Measurements from ENCODE around the gene PFDN4. TPM values are rescaled to one million over a fixed set of nuclear protein-coding genes. Genes with fewer than 3 reads are reported as not detected.

The PFDN4 gene
- total and polyA plus RNA-seq, 2 of the 4 experiments (the other 2 are of a cell fraction) = 14.9 to 93.2 TPM

- H3K36me3 ChIP-seq (ENCODE audit: control insufficient read depth, insufficient read depth, low read length) = no peaks in the 10 kb centered on the region
- no peak overlapping the region for H2BK5ac ChIP-seq (ENCODE audit: low read depth, low read length, poor library complexity, severe bottlenecking)
- no peak overlapping the region for H3K23ac ChIP-seq (ENCODE audit: low read depth, low read length)
- no peak for TF ChIP-seq ELK1 (IDR thresholded peaks at IDR 0.05; ENCODE audit: borderline replicate concordance, low read depth, low read length)
- H2BK15ac ChIP-seq (ENCODE audit: low read depth, low read length) = no peak overlapping the region
- H4K20me1 ChIP-seq (ENCODE audit: insufficient read depth, low read length) = no peaks in the 10 kb centered on the region; the same call in 1 of the 2 replicates
- ATAC-seq (ENCODE audit: low read depth) = no peak
- no peak overlapping the region for H2BK120ac ChIP-seq (ENCODE audit: low read depth, low read length)
- no peak overlapping the region for H3K18ac ChIP-seq (ENCODE audit: low read depth, low read length)
- POLR2A ChIA-PET (ENCODE audit: unreplicated experiment) = no interaction called here
- no peak overlapping the region for H3K14ac ChIP-seq (replicated peaks; ENCODE audit: low read depth, low read length)
- H3K27ac ChIP-seq (ENCODE audit: insufficient read depth, low read length) = no peak overlapping the region
- H2AK5ac ChIP-seq (ENCODE audit: low read depth, low read length) = no peak overlapping the region
- H4K91ac ChIP-seq (ENCODE audit: insufficient read depth, low read depth, low read length) = no peak overlapping the region
- H3K4me3 ChIP-seq (ENCODE audit: insufficient read depth, low read depth, low read length) = no peak overlapping the region
- H3K56ac ChIP-seq (ENCODE audit: extremely low read depth, insufficient read depth, low read length) = no peak overlapping the region
- no peak overlapping the region for H2AK9ac ChIP-seq (replicated peaks; ENCODE audit: low read depth, low read length, poor library complexity)
- no TSS peak for BruUV-seq (replicated peaks)
- in situ Hi-C loops (cut with MboI; ENCODE audit: low sequenced_read_pairs) = no loop called here
- WGBS, 2 experiments (ENCODE audit: extremely low coverage in 2 of 2, insufficient read length in 1 of 2) = 0% methylated on average over 2 of the region's 12 CpGs; no CpG with 5 or more reads in 1 of the 2 experiments
- no peak overlapping the region for H2BK20ac ChIP-seq (ENCODE audit: low read depth, low read length)
- no peak for DNase-seq
- no peak overlapping the region for H3K9ac ChIP-seq (ENCODE audit: low read depth, low read length)
- CTCF ChIA-PET = no interaction called here
- no peak overlapping the region for H3K4me2 ChIP-seq (ENCODE audit: low read depth, low read length)
- H3K9me1 ChIP-seq (ENCODE audit: insufficient read depth, low read length) = no peaks in the 10 kb centered on the region
- no peak overlapping the region for H2AFZ ChIP-seq (replicated peaks; ENCODE audit: low read length, poor library complexity)
- intact Hi-C loops (cut with micrococcal nuclease) = no loop called here
- no peaks in the 10 kb centered on the region; the same call in 1 of the 2 replicates for H3K4me1 ChIP-seq (ENCODE audit: control insufficient read depth, insufficient read depth, low read length)
- no peak overlapping the region for H4K8ac ChIP-seq (ENCODE audit: low read depth in 2 of 2, low read length in 2 of 2)
- peaks cover 62% of the 10 kb centered on the region for H3K27me3 ChIP-seq (ENCODE audit: control insufficient read depth, insufficient read depth, low read length)
- H3K79me1 ChIP-seq (ENCODE audit: low read depth in 1 of 2, low read length in 2 of 2) = no peaks in the 10 kb centered on the region
- H4K5ac ChIP-seq (ENCODE audit: low read depth, low read length) = no peak overlapping the region
- no peak overlapping the region for H3K4ac ChIP-seq (ENCODE audit: low read depth, low read length)
- H3K9me3 ChIP-seq (ENCODE audit: control insufficient read depth, insufficient read depth, low read length) = no peaks in the 10 kb centered on the region
- dilution Hi-C loops (cut with HindIII; ENCODE audit: low sequenced_read_pairs, unreplicated experiment) = no loop called here
Observed at GRCh38 chr20:54172532-54172855, 35.4 kb upstream of the PFDN4 start.
